Left forelimb (tissue), 1 donor: ENCODE measurements around the gene HYPK.

ENCODE experiments used
- DNase-seq: peaks from one replicate; pipeline ENCODE4 v3.0.0-alpha.2; 2018; ENCODE audit warnings: low spot score

The HYPK gene

DNA sequence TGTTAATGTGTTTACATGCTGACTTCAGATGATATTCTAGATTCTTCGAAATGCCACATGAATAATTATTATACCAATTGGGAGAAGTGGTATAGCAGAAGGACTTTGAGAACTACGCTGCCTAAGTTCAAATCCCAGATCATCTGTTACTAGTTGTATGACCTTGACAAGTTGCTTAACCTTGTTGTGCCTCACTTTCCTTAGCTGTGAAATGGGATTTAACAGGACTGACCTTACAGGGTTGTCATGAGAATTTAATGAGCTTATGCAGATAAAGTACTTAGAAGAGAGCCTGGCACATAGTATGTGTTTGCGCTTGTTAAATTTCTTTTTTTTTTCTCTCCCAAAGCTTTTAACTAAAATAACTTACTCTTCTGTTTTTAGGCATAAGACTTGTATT, 50.9 kb downstream of the HYPK start:
- no peak for DNase-seq

DNA sequence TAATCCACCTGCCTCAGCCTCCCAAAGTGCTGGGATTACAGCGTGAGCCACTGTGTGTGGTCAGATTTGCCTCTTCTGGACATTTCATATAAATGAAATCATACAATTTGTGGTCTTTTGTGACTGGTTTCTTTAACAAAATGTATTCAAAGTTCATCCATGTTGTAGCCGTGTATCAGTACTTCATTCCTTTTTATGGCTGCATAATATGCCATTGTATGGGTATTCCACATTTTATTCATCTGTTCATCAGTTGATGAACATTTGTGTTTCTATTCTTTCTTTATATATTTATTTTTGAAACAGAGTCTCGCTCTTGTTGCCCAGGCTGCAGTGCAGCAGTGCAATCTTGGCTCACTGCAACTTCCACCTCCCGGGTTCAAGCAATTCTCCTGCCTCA, 52.2 kb downstream of the HYPK start:
- no peak for DNase-seq
